ENCODE results near the gene LMTK3. TPM values are rescaled to one million over a fixed set of nuclear protein-coding genes. Genes with fewer than 3 reads are reported as not detected.

LMTK3 gene
- total and polyA plus RNA-seq, 9 of the 15 experiments (the other 6 are each of a cell fraction or from before 2014, with no cell fraction given): 0.35 to 12.3 (median 2.0) TPM; not detected in 2

- TF ChIP-seq MLX (CRISPR knock-in tag; conservative IDR thresholded peaks at IDR 0.05) (peak in 1 of 2 experiments; percentile 89; a peak in 1 of 4 replicates), HLTF (IDR thresholded peaks at IDR 0.05) (no peak), RAD21 (CRISPR knock-in tag; conservative IDR thresholded peaks at IDR 0.05 in 1 of 2, IDR thresholded peaks at IDR 0.05 in 1 of 2) (0 out of 4 replicates have a peak, but pooled peaks of 1 of the 2 experiments have one; percentile 9), ARHGAP35 (IDR thresholded peaks at IDR 0.05; ENCODE audit: partially characterized antibody) (no peak), HEY1 (CRISPR knock-in tag; IDR thresholded peaks at IDR 0.05; ENCODE audit: borderline replicate concordance) (no peak), MYBL2 (IDR thresholded peaks at IDR 0.05; ENCODE audit: low read depth) (no peak), MYBL2 (CRISPR knock-in tag; IDR thresholded peaks at IDR 0.05; ENCODE audit: borderline replicate concordance) (no peak), ZNF121 (CRISPR knock-in tag; conservative IDR thresholded peaks at IDR 0.05) (no peak), ZBTB2 (IDR thresholded peaks at IDR 0.05) (no peak), ZBTB43 (CRISPR knock-in tag; IDR thresholded peaks at IDR 0.05) (no peak), HDAC1 (IDR thresholded peaks at IDR 0.05) (peak in 1 of 2 experiments; percentile 83; a peak in 1 of 4 replicates), NFATC3 (IDR thresholded peaks at IDR 0.05) (no peak), NR1H2 (CRISPR knock-in tag; IDR thresholded peaks at IDR 0.05) (no peak), MLLT1 (IDR thresholded peaks at IDR 0.05) (no peak; a peak in 1 of 4 replicates), TAF9B (IDR thresholded peaks at IDR 0.05; ENCODE audit: partially characterized antibody) (peak; percentile 83), ZNF12 (CRISPR knock-in tag; IDR thresholded peaks at IDR 0.05) (0 out of 2 replicates have a peak, but pooled peaks have one; percentile 16), ZNF512 (tag; IDR thresholded peaks at IDR 0.05) (no peak), MECOM (CRISPR knock-in tag; IDR thresholded peaks at IDR 0.05) (no peak), ZNF551 (CRISPR knock-in tag; IDR thresholded peaks at IDR 0.05) (no peak), NFIC (IDR thresholded peaks at IDR 0.05) (peak; percentile 45), ZSCAN29 (IDR thresholded peaks at IDR 0.05) (no peak), ZNF197 (CRISPR knock-in tag; IDR thresholded peaks at IDR 0.05; ENCODE audit: low read depth) (no peak), CGGBP1 (CRISPR knock-in tag; IDR thresholded peaks at IDR 0.05) (peak; percentile 52; the same call in 1 of the 2 replicates)
These were observed 42.2 kb downstream of the LMTK3 start, which contains the start of gene CYTH2 (continued) for GRCh38 chr19:48469289-48469881.
